Adrenal gland (tissue), 12 donors: ENCODE data around the gene CALML4. TPM values are rescaled to one million over a fixed set of nuclear protein-coding genes. Genes with fewer than 3 reads are reported as not detected.
A peak's percentile ranks its signal among the peaks of the same experiment; 100 is the strongest.

Experiments
- DNase-seq, 7 donors: peaks; one replicate each; pipeline ENCODE4 v3.0.0-alpha.2; 2019 to 2020
- H3K27ac ChIP-seq, 5 donors: fragments of 200-600 bp; sonication (generic) in 4 of 5; 1 replicate in 3 of 5; 2 replicates in 2 of 5; pipeline versions ENCODE4 v1.5.1 to v1.8.0; 2016 to 2020; ENCODE audit warnings: mild to moderate bottlenecking in 1 of 5
- H3K27me3 ChIP-seq: fragments of 200-600 bp; 2 replicates; pipeline ENCODE4 v1.8.0; 2021
- H3K36me3 ChIP-seq, 2 donors: fragments of 200-600 bp; replicated peaks in 1 of 2; 1 replicate in 1 of 2; 2 replicates in 1 of 2; pipeline versions ENCODE4 v1.5.1 to v1.8.0; 2018 to 2022
- H3K4me1 ChIP-seq, 2 donors: fragments of 200-600 bp; replicated peaks in 1 of 2; 1 replicate in 1 of 2; 2 replicates in 1 of 2; pipeline versions ENCODE4 v1.5.1 to v1.8.0; 2018 to 2021
- H3K4me3 ChIP-seq, 4 donors: fragments of 200-600 bp; sonication (generic) in 3 of 4; one replicate each; pipeline ENCODE4 v1.5.1; 2016 to 2018
- H3K9me3 ChIP-seq, 3 donors: fragments of 200-600 bp; sonication (generic) in 1 of 3; replicated peaks in 1 of 3; 1 replicate in 2 of 3; 2 replicates in 1 of 3; pipeline versions ENCODE4 v1.5.1 to v1.8.0; 2016 to 2021
- CTCF ChIP-seq, 6 experiments: fragments of 450-650 bp in 4 of 6; fragments of 200-600 bp in 2 of 6; sonication (generic) in 1 of 6; IDR thresholded peaks; 1 replicate in 5 of 6; 2 replicates in 1 of 6; pipeline versions ENCODE4 v1.5.1 to v1.8.0; 2016 to 2021; ENCODE audit warnings: antibody characterized with exemption in 6 of 6, mild to moderate bottlenecking in 2 of 6, moderate library complexity in 1 of 6
- POLR2A ChIP-seq, 2 donors: fragments of 450-650 bp; IDR thresholded peaks; one replicate each; pipeline ENCODE4 v1.6.1; 2017; ENCODE audit warnings: antibody characterized with exemption in 2 of 2, mild to moderate bottlenecking in 2 of 2, moderate library complexity in 1 of 2
- WGBS, 4 donors: extraction: QIAGEN DNeasy Blood & Tissue Kit in 2 of 4; methylation state at CpG; one replicate each; pipeline versions ENCODE4 v1.1.5 to v1.1.7; 2013 to 2017; 5-methylcytosine and 5-hydroxymethylcytosine counted together
- intact Hi-C, 2 donors: fragments of 100-400 bp; cut with DNase I; formaldehyde crosslinking; loops; one replicate each; pipeline versions ENCODE4 v1.14.1 to v1.15.0; 2022 to 2023
- polyA plus RNA-seq, 3 donors: library from polyadenylated mRNA; stranded (reverse); fragments of 200-250 nt in 2 of 3; fragments of 350-450 nt in 1 of 3; fragmentation: Illumina TruSeq in 1 of 3; extraction: RNeasy Lipid Tissue Mini Kit (QIAGEN cat#74804) in 1 of 3; gene quantifications; one replicate each; pipeline ENCODE4 v1.2.3, GENCODE V29; 2013 to 2014
- total RNA-seq, 9 donors: library from RNA; depleted of rRNA in 4 of 9; stranded (reverse); fragments of >200 nt in 4 of 9; fragments of 120-200 nt in 1 of 9; fragmentation: NEBNext Ultra II Directional in 1 of 9; extraction: Animal tissue kit (Norgen Biotek cat#: 25700) in 1 of 9; gene quantifications; one replicate each; pipeline versions ENCODE4 v1.1.0 to v1.2.4, GENCODE V29; 2013 to 2023
- donor health status: healthy with polysubstance abuse.
- donor health status: Bipolar disorder and iron deficiency.
- donor health status: DM: yes; HTN: yes; CAD: no.
- donor health status: DM: no; HTN: no; CAD: no.
- donor health status: DM: no; HTN: no; CAD: no.
- donor health status: DM: yes; HTN: yes; CAD: no.

The CALML4 gene
- total and polyA plus RNA-seq, 12 donors, result 3.3 to 25.1 (median 7.2) TPM

- no peak overlapping the region for H3K27ac ChIP-seq
- H3K9me3 ChIP-seq, result no peaks in the 10 kb centered on the region
- H3K4me3 ChIP-seq, result no peak overlapping the region
- no peaks in the 10 kb centered on the region for H3K27me3 ChIP-seq
- DNase-seq, result no peak
- H3K4me1 ChIP-seq, result peaks cover 0 to 15% of the 10 kb centered on the region in 2 donors
- 98 to 100% (median 98%) methylated on average over 2 of the region's 2 CpGs for WGBS, 4 donors
- intact Hi-C loops, result loop anchor here in 1 of 2 donors (2.0 to 10.0 kb wide), 2 partner anchors 98 to 290 kb away; partner anchors contain the start of gene PIAS1
- H3K36me3 ChIP-seq, result peaks cover 0 to 6% of the 10 kb centered on the region in 2 donors
- TF ChIP-seq POLR2A (IDR thresholded peaks at IDR 0.05) (no peak), CTCF (IDR thresholded peaks at IDR 0.05) (no peak)
Observed at GRCh38 chr15:68152342-68152741, 52.8 kb downstream of the CALML4 start.

GRCh38 chr15:68151277-68151676, 53.9 kb downstream of the CALML4 start:
- H3K4me3 ChIP-seq, result no peak overlapping the region
- TF ChIP-seq CTCF (IDR thresholded peaks at IDR 0.05), result no peak
- TF ChIP-seq POLR2A (IDR thresholded peaks at IDR 0.05), result no peak
- WGBS, 4 donors, result 89 to 92% (median 91%) methylated on average over 1 of the region's 1 CpG
- H3K27me3 ChIP-seq, result no peaks in the 10 kb centered on the region
- H3K9me3 ChIP-seq, result no peaks in the 10 kb centered on the region
- no peak overlapping the region for H3K27ac ChIP-seq
- no peak for DNase-seq
- intact Hi-C loops, result loop anchor here in 1 of 2 donors (10.0 kb wide), 1 partner anchor 96 kb away; the partner anchor contains the start of gene PIAS1
- H3K36me3 ChIP-seq, result peaks cover 0 to 12% of the 10 kb centered on the region in 2 donors
- H3K4me1 ChIP-seq, result peaks cover 0 to 15% of the 10 kb centered on the region in 2 donors

- 93 to 97% (median 94%) methylated on average over 1 of the region's 1 CpG for WGBS, 4 donors
- Histone ChIP-seq H3K9me3 (no peaks in the 10 kb centered on the region), H3K27me3 (no peaks in the 10 kb centered on the region), H3K4me3 (no peak overlapping the region), H3K4me1 (peaks cover 0 to 15% of the 10 kb centered on the region in 2 donors), H3K36me3 (peaks cover 0 to 7% of the 10 kb centered on the region in 2 donors), H3K27ac (no peak overlapping the region)
- intact Hi-C loops, result loop anchor here in 1 of 2 donors (10.0 kb wide), 1 partner anchor 95 kb away; the partner anchor contains the start of gene PIAS1
- TF ChIP-seq CTCF (IDR thresholded peaks at IDR 0.05), result no peak
- no peak for TF ChIP-seq POLR2A (IDR thresholded peaks at IDR 0.05)
- DNase-seq, result no peak
Observed at GRCh38 chr15:68150187-68150586, 54.9 kb downstream of the CALML4 start.

DNA sequence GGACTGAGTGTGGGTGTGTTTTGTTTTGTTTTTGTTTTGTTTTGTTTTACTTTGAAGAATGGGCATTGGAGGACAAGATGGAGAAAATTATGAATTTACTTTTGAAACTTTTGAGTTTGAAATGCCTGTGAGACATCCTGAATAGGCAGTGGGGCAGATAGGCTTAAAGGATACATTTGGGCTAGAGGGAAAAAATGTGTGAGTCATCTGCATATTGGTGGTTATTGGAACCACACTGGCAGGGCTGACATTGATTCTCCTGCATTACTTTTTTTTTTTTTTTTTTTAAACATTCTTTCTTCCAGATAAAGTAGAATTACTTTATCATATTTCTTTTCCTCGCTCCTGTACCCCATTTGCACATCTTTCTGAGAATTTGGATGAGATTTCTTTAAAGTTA, 56.1 kb downstream of the CALML4 start:
- no peak overlapping the region for H3K27ac ChIP-seq
- 74 to 84% (median 78%) methylated on average over 1 of the region's 1 CpG for WGBS, 4 donors

More for the DNA sequence above, 56.1 kb downstream of the CALML4 start:
- no peaks in the 10 kb centered on the region for H3K9me3 ChIP-seq
- H3K4me3 ChIP-seq, result no peak overlapping the region
- peak in 2 of 7 donors; percentile 15 to 16 for DNase-seq
- H3K27me3 ChIP-seq, result no peaks in the 10 kb centered on the region
- peaks cover 0 to 7% of the 10 kb centered on the region in 2 donors for H3K36me3 ChIP-seq
- intact Hi-C loops, result no loop called here
- TF ChIP-seq CTCF (IDR thresholded peaks at IDR 0.05) (no peak), POLR2A (IDR thresholded peaks at IDR 0.05) (no peak)
- peaks cover 0 to 6% of the 10 kb centered on the region in 2 donors for H3K4me1 ChIP-seq
